ENCODE results near the gene TBC1D32. TPM values are rescaled to one million over a fixed set of nuclear protein-coding genes. Genes with fewer than 3 reads are reported as not detected.
A peak's percentile ranks its signal among the peaks of the same experiment; 100 is the strongest.
"Not testable (repeated sequence)": the region's sequence is repeated elsewhere in the genome, so short reads cannot be mapped to it uniquely, and the experiment has no call there.

TBC1D32 gene
- polyA plus RNA-seq, 4 donors, result 12.1 to 17.5 (median 15.9) TPM

- DNase-seq (ENCODE audit: low read depth in 4 of 4, low spot score in 3 of 4), result not testable (repeated sequence)
These were observed 586 bp downstream of the TBC1D32 start for GRCh38 chr6:121333694-121334093.

GRCh38 chr6:121333196-121333595 lies 1.1 kb downstream of the TBC1D32 start:
- DNase-seq (ENCODE audit: low read depth in 4 of 4, low spot score in 3 of 4), result no peak

GRCh38 chr6:121330516-121330915 lies 3.8 kb downstream of the TBC1D32 start:
- DNase-seq (ENCODE audit: low read depth in 4 of 4, low spot score in 3 of 4), result no peak

GRCh38 chr6:121321282-121321681 lies 13.0 kb downstream of the TBC1D32 start:
- DNase-seq (ENCODE audit: low read depth in 4 of 4, low spot score in 3 of 4), result no peak

DNA sequence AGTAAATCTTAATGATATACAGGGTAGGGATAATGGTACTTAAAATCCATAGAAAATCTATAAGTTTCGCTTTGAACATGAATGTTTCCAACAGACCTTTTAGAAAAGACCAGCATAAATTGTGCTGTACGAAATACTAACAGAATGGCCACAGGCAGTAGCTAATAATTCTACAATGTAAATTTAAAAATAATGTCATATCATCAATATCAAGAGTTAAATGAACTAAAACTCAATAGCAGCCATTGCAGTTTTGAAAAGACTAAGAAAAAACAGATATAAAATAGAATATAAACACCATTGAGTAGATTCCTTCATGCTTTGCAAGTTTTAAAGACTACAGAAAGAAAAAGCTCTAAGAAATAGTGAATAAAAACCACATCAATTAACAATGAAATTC lies 14.7 kb downstream of the TBC1D32 start:
- no peak for DNase-seq (ENCODE audit: low read depth in 4 of 4, low spot score in 3 of 4)

DNA sequence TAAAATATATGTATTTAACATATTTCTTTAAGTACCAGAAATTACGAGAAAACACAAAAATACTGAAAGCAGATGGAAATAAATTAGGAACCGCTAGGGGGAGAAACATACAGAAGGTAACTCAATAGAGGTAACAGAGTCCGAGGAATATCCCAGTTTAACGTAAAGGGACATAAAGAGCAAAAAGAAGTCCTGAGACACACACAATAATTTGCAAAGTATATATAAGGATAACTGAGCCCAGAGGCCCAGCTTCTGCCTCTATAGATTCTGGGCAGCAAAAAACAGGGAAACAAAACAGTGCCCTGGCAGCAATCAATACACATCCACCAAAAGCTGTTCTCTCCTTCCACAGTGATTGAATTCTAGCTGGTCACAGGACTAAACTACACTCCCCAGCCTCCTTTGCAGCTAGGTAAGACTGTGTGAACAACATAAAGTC lies 15.1 kb downstream of the TBC1D32 start:
- no peak for DNase-seq (ENCODE audit: low read depth in 4 of 4, low spot score in 3 of 4)

- no peak for DNase-seq (ENCODE audit: low read depth in 4 of 4, low spot score in 3 of 4)
These were observed 19.7 kb downstream of the TBC1D32 start for GRCh38 chr6:121314381-121315112.

- not testable (repeated sequence) for DNase-seq (ENCODE audit: low read depth in 4 of 4, low spot score in 3 of 4)
These were observed 22.5 kb downstream of the TBC1D32 start for GRCh38 chr6:121311814-121312213.

- DNase-seq (ENCODE audit: low read depth in 4 of 4, low spot score in 3 of 4), result no peak
These were observed 23.8 kb downstream of the TBC1D32 start for GRCh38 chr6:121310495-121310894.

GRCh38 chr6:121309768-121310469 lies 24.4 kb downstream of the TBC1D32 start:
- DNase-seq (ENCODE audit: low read depth in 4 of 4, low spot score in 3 of 4), result no peak

- peak in 3 of 4 donors; percentile 10 to 12 (median 12) for DNase-seq (ENCODE audit: low read depth in 4 of 4, low spot score in 3 of 4)
These were observed 28.2 kb downstream of the TBC1D32 start for GRCh38 chr6:121305957-121306607.

DNA sequence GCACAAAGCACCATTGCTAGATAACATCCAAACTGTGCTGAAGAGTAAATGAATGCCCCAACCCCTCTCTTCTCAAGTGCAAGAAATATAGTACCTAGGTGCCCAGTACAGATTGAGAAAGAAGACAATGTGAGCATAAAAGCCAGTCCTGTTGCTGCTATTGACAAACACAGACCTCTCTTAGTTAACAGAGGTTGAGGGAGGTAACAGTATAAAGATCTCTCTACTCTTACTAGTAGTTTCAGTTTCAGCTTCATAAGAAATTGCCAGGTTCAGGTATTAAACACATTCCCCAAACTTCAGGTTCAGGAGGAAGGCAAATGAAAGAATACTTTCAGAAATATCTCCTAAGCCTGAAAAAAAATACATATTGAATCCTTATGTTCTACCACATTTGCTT lies 31.4 kb downstream of the TBC1D32 start:
- DNase-seq (ENCODE audit: low read depth in 4 of 4, low spot score in 3 of 4), result no peak

DNA sequence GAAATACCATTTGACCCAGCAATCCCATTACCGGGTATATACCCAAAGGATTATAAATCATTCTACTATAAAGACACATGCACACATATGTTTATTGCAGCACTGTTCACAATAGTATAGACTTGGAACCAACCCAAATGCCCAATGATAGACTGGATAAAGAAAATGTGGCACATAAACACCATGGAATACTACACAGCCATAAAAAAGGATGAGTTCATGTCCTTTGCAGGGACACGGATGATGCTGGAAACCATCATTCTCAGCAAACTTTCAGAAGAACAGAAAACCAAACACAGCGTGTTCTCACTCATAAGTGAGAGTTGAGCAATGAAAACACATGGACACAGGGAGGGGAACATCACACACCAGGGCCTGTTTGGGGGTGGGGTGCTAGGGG lies 33.1 kb downstream of the TBC1D32 start:
- not testable (repeated sequence) for DNase-seq (ENCODE audit: low read depth in 4 of 4, low spot score in 3 of 4)

DNA sequence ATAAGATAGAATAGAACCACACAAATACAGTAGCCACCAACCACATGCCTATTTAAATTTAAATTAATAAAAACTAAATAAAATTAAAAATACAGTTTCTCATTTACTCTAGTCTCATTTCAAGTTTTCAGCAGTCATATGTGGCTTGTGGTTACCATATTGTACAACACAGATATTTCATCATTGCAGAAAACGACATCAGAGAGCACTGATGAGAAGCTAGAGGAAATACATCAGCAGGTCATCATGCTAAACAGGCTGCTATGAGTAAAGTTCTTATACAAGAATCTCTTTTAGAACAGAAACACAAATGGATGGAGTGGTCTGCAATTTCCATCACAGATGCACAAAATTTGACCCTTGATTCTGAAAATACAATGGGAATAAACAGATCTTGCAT lies 36.6 kb downstream of the TBC1D32 start:
- DNase-seq (ENCODE audit: low read depth in 4 of 4, low spot score in 3 of 4), result no peak

DNA sequence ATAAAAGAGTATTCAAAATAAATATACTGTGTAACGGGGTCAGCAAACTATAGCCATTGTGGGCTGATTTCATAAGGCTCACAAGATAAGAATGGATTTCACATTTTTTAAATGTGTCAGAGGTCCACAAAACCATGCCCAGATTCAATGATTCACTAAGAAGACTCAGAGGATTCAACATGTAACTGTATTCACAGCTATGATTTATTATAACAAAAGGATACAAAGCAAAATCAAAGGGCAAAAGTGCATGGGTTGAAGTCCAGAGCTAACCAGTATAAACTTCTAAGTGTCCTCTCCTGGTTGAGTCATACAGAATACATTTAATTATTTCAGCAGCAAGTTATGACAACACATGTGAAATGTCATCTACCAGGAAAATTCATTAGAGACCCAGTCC lies 49.2 kb downstream of the TBC1D32 start:
- DNase-seq (ENCODE audit: low read depth in 4 of 4, low spot score in 3 of 4), result no peak

DNA sequence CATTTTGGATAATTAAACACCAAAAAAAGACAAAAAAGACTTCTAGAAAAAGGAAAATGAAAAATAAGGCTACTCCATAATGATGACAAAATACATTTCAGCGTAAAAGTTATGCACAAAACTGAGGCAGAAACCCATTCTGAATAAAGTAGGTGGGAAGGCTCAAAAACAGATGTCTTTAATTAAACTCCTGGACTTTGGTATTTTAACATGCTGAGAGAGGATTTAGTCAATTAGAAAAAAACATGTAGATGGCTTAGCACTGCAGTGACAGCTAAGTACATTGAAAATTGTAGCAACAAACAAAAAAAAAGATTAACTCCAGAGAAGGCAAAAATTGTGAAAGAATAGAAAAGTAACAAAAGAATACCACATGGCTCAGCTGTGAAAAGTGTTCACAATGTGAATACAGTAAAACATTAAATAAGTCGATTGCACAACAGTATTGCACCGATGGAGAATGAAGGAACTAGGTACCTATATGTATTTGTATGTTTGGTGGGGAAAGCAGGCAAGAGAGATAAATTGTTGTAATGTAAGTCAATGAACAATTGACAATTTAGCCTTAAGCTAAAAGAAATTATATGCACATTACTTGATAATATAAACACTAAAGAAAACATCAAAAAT lies 59.5 kb downstream of the TBC1D32 start:
- no peak for DNase-seq (ENCODE audit: low read depth in 4 of 4, low spot score in 3 of 4)

DNA sequence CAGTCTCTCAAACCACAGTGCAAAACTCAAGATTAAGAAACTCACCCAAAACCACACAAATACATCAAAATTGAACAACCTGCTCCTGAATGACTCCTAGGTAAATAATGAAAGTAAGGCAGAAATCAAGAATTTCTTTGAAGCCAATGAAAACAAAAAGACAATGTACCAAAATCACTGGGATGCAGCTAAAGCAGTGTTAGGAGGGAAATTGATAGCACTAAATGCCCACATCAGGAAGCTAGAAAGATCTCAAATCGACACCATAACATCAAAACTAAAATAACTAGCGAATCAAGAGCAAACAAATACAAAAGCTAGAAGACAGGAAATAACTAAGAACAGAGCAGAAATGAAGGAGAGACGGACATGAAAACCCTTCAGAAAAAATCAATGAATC lies 70.5 kb downstream of the TBC1D32 start:
- no peak for DNase-seq (ENCODE audit: low read depth in 4 of 4, low spot score in 3 of 4)

- no peak for DNase-seq (ENCODE audit: low read depth in 4 of 4, low spot score in 3 of 4)
These were observed 73.6 kb downstream of the TBC1D32 start for GRCh38 chr6:121260651-121261102.

DNA sequence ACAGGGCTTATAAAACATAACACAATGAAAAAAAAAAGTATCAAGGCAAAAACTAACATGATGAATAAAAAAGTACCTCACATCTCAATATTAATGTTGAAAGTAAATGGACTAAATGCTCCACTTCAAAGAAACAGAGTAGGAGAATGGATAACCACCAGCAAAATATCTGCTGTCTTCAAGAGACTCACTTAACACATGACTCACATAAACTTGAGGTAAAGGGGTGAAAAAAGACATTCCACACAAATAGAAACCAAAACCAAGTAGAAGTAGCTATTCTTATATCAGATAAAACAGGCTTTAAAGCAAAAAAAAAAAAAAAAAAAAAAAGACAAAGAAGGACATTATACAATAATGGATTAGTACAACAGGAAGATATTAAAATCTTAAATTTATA lies 86.9 kb downstream of the TBC1D32 start:
- no peak for DNase-seq (ENCODE audit: low read depth in 4 of 4, low spot score in 3 of 4)

GRCh38 chr6:121242386-121242785 lies 91.9 kb downstream of the TBC1D32 start:
- DNase-seq (ENCODE audit: low read depth in 4 of 4, low spot score in 3 of 4), result no peak

DNA sequence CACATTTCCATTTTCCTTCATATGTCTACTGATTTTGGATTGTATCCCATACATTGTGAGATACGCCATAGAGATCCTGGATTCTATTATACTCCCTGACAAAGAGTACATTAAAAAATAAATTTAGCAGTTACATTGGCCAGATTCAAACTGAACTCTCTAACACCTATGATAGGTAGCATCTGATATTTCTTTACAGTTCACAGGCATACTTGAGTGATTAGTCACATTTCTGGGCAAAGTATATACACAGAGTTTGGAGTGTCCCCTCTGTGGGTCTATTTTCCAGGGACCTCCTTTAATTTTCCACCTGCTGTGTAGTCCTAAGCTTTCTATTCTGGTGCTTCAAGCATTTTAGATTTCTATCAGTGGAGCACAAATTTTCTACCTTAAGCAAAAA lies 96.4 kb downstream of the TBC1D32 start:
- DNase-seq (ENCODE audit: low read depth in 4 of 4, low spot score in 3 of 4), result no peak

Data from right renal pelvis (tissue), 4 donors.